Neural cell (in vitro differentiated cells): ENCODE data around the gene OTUD7B. TPM values are rescaled to one million over a fixed set of nuclear protein-coding genes. Genes with fewer than 3 reads are reported as not detected.
"Not testable (repeated sequence)": the region's sequence is repeated elsewhere in the genome, so short reads cannot be mapped to it uniquely, and the experiment has no call there.

Experiments
- H2AFZ ChIP-seq: fragments of 200-600, 300-800 bp; sonication (generic), shearing (Covaris generic); 2 replicates; pipeline ENCODE4 v1.6.0; 2014; ENCODE audit warnings: low read depth, mild to moderate bottlenecking, antibody characterized with exemption, low read length, moderate library complexity
- H3F3A ChIP-seq: fragments of 200-600 bp; shearing (Covaris generic); 2 replicates; pipeline ENCODE4 v1.6.1; 2016; ENCODE audit warnings: mild to moderate bottlenecking, moderate library complexity, mixed read lengths, antibody characterized with exemption, low read length; ENCODE audit not compliant: insufficient read depth, poor library complexity, severe bottlenecking
- H3K27ac ChIP-seq: fragments of 200-600, 300-800 bp; sonication (generic), shearing (Covaris generic); 2 replicates; pipeline ENCODE4 v1.5.1; 2014; ENCODE audit warnings: mild to moderate bottlenecking, low read length, moderate library complexity
- H3K27me3 ChIP-seq: fragments of 300-800, 200-600 bp; sonication (generic), shearing (Covaris generic); 2 replicates; pipeline ENCODE4 v1.6.0; 2014; ENCODE audit warnings: mild to moderate bottlenecking, low read depth, low read length, moderate library complexity; ENCODE audit not compliant: insufficient read depth
- H3K36me3 ChIP-seq: fragments of 300-800, 200-600 bp; sonication (generic), shearing (Covaris generic); 2 replicates; pipeline ENCODE4 v1.5.1; 2014; ENCODE audit warnings: mild to moderate bottlenecking, antibody characterized with exemption, low read length, moderate library complexity; ENCODE audit not compliant: insufficient read depth
- H3K4me2 ChIP-seq: fragments of 300-800, 200-600 bp; sonication (generic), shearing (Covaris generic); 2 replicates; pipeline ENCODE4 v1.6.0; 2014; ENCODE audit warnings: mild to moderate bottlenecking, low read length
- H3K4me3 ChIP-seq: fragments of 300-800, 200-600 bp; sonication (generic), shearing (Covaris generic); 2 replicates; pipeline ENCODE4 v1.5.1; 2014; ENCODE audit warnings: mild to moderate bottlenecking, low read length, moderate library complexity
- H3K79me2 ChIP-seq: fragments of 200-600 bp; shearing (Covaris generic); replicated peaks from 2 replicates; pipeline ENCODE4 v1.6.0; 2014; ENCODE audit warnings: mild to moderate bottlenecking, low read length, moderate library complexity; ENCODE audit not compliant: insufficient read depth
- H3K9ac ChIP-seq: fragments of 300-800, 200-600 bp; sonication (generic), shearing (Covaris generic); 2 replicates; pipeline ENCODE4 v1.6.1; 2016; ENCODE audit warnings: mild to moderate bottlenecking, low read length, mixed read lengths
- H3K9me2 ChIP-seq: fragments of 200-600 bp; shearing (Covaris generic); 2 replicates; pipeline ENCODE4 v1.6.1; 2016; ENCODE audit warnings: mild to moderate bottlenecking, low read length, mixed read lengths; ENCODE audit not compliant: insufficient read depth
- H3K9me3 ChIP-seq: fragments of 200-600, 300-800 bp; sonication (generic), shearing (Covaris generic); 2 replicates; pipeline ENCODE4 v1.6.1; 2016; ENCODE audit warnings: mild to moderate bottlenecking, mixed run types, low read length, moderate library complexity, mixed read lengths
- H4K20me1 ChIP-seq: fragments of 200-600 bp; shearing (Covaris generic); 2 replicates; pipeline ENCODE4 v1.6.1; 2016; ENCODE audit warnings: mild to moderate bottlenecking, mixed run types; ENCODE audit not compliant: insufficient read depth
- EP300 ChIP-seq: fragments of 450-650 bp; conservative IDR thresholded peaks from 2 replicates; pipeline ENCODE4 v1.6.1; 2014; ENCODE audit warnings: antibody characterized with exemption, mild to moderate bottlenecking, moderate library complexity; ENCODE audit not compliant: poor library complexity, severe bottlenecking
- EZH2 ChIP-seq: fragments of 200-600, 300-800 bp; shearing (Covaris generic), sonication (generic); IDR thresholded peaks from 2 replicates; pipeline ENCODE4 v1.6.1; 2014; ENCODE audit warnings: antibody characterized with exemption, low read length, borderline replicate concordance, mild to moderate bottlenecking; ENCODE audit not compliant: insufficient read depth, poor library complexity, severe bottlenecking
- MXI1 ChIP-seq: fragments of 450-650 bp; conservative IDR thresholded peaks from 2 replicates; pipeline ENCODE4 v1.6.1; 2014; ENCODE audit warnings: antibody characterized with exemption, mild to moderate bottlenecking; ENCODE audit not compliant: poor library complexity, severe bottlenecking
- POLR2AphosphoS5 ChIP-seq: IDR thresholded peaks from 2 replicates; pipeline ENCODE4 v1.6.1; 2012
- RAD21 ChIP-seq: fragments of 450-650 bp; conservative IDR thresholded peaks from 2 replicates; pipeline ENCODE4 v1.6.1; 2014; ENCODE audit warnings: antibody characterized with exemption, mild to moderate bottlenecking, moderate library complexity
- SMC3 ChIP-seq: fragments of 450-650 bp; conservative IDR thresholded peaks from 2 replicates; pipeline ENCODE4 v1.6.1; 2014; ENCODE audit warnings: antibody characterized with exemption, mild to moderate bottlenecking, moderate library complexity; ENCODE audit not compliant: poor library complexity
- TAF1 ChIP-seq: IDR thresholded peaks from 2 replicates; pipeline ENCODE4 v1.6.1; 2012; ENCODE audit warnings: low read depth
- polyA plus RNA-seq: library from polyadenylated mRNA; depleted of rRNA; stranded (reverse); fragments of >200 nt; gene quantifications from 2 replicates; pipeline ENCODE4 v1.2.3, GENCODE V29; 2014
- TF ChIP-seq, protein P1 (sequence below): IDR thresholded peaks from 2 replicates; pipeline ENCODE4 v1.6.1; 2012; ENCODE audit warnings: borderline replicate concordance
- TF ChIP-seq, protein P2 (sequence below): fragments of 450-650 bp; IDR thresholded peaks from 2 replicates; pipeline ENCODE4 v1.5.1; 2014; ENCODE audit warnings: antibody characterized with exemption, mild to moderate bottlenecking, moderate library complexity; ENCODE audit not compliant: poor library complexity, severe bottlenecking

OTUD7B gene
- polyA plus RNA-seq, 1 donor from 2014 or later: 2.1 TPM

DNA sequence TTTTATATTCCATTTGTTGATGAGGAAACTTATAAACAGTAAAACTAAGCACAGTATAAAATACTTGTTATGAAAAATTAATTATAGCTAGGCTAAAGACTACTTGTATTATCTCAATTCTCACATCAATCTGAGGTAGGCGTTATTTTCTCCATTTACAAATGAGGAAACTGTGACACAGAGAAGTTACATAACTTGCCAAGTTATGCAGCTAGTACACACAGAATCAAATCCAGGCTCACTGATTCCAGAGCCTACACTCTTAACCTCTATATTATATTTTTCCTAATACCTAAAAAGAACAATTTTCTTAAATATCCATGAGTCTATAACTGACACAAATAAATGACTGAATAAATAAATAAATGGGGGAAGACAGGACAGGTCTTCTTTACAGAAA is 45.9 kb upstream of the OTUD7B start:
- Histone ChIP-seq H3K9me3 (no peaks in the 10 kb centered on the region), H3K4me3 (no peak overlapping the region), H4K20me1 (no peaks in the 10 kb centered on the region), H3K4me2 (no peak overlapping the region), H3K36me3 (no peaks in the 10 kb centered on the region), H3K9ac (no peak overlapping the region), H3K9me2 (no peaks in the 10 kb centered on the region), H3K79me2 (no peaks in the 10 kb centered on the region), H2AFZ (no peak overlapping the region), H3K27me3 (no peaks in the 10 kb centered on the region), H3F3A (no peaks in the 10 kb centered on the region), H3K27ac (no peak overlapping the region)
- TF ChIP-seq SMC3 (no peak), POLR2AphosphoS5 (no peak), TAF1 (no peak), EP300 (no peak), RAD21 (no peak), MXI1 (no peak), EZH2 (no peak)
- TF ChIP-seq, protein P1, sequence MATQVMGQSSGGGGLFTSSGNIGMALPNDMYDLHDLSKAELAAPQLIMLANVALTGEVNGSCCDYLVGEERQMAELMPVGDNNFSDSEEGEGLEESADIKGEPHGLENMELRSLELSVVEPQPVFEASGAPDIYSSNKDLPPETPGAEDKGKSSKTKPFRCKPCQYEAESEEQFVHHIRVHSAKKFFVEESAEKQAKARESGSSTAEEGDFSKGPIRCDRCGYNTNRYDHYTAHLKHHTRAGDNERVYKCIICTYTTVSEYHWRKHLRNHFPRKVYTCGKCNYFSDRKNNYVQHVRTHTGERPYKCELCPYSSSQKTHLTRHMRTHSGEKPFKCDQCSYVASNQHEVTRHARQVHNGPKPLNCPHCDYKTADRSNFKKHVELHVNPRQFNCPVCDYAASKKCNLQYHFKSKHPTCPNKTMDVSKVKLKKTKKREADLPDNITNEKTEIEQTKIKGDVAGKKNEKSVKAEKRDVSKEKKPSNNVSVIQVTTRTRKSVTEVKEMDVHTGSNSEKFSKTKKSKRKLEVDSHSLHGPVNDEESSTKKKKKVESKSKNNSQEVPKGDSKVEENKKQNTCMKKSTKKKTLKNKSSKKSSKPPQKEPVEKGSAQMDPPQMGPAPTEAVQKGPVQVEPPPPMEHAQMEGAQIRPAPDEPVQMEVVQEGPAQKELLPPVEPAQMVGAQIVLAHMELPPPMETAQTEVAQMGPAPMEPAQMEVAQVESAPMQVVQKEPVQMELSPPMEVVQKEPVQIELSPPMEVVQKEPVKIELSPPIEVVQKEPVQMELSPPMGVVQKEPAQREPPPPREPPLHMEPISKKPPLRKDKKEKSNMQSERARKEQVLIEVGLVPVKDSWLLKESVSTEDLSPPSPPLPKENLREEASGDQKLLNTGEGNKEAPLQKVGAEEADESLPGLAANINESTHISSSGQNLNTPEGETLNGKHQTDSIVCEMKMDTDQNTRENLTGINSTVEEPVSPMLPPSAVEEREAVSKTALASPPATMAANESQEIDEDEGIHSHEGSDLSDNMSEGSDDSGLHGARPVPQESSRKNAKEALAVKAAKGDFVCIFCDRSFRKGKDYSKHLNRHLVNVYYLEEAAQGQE: no peak
- TF ChIP-seq, protein P2, sequence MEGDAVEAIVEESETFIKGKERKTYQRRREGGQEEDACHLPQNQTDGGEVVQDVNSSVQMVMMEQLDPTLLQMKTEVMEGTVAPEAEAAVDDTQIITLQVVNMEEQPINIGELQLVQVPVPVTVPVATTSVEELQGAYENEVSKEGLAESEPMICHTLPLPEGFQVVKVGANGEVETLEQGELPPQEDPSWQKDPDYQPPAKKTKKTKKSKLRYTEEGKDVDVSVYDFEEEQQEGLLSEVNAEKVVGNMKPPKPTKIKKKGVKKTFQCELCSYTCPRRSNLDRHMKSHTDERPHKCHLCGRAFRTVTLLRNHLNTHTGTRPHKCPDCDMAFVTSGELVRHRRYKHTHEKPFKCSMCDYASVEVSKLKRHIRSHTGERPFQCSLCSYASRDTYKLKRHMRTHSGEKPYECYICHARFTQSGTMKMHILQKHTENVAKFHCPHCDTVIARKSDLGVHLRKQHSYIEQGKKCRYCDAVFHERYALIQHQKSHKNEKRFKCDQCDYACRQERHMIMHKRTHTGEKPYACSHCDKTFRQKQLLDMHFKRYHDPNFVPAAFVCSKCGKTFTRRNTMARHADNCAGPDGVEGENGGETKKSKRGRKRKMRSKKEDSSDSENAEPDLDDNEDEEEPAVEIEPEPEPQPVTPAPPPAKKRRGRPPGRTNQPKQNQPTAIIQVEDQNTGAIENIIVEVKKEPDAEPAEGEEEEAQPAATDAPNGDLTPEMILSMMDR: no peak

DNA sequence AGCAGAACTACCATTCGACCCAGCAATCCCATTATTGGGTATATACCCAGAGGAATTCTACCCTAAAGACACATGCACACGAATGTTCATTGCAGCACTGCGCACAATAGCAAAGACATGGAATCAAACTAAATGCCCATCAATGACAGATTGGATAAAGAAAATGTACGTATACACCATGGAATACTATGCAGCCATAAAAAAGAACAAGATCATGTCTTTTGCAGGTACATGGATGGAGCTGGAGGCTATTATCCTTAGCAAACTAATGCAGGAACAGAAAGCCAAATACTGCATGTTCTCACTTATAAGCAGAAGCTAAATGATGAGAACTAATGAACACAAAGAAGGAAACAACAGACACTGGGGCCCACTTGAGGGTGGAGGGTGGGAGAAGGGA is 45.0 kb upstream of the OTUD7B start:
- not testable (repeated sequence) for H2AFZ ChIP-seq, H3K4me2 ChIP-seq, H3K9ac ChIP-seq, H3K27ac ChIP-seq, H3K4me3 ChIP-seq, H3K79me2 ChIP-seq, H3K27me3 ChIP-seq, H3K9me2 ChIP-seq, H3F3A ChIP-seq, H3K36me3 ChIP-seq, H4K20me1 ChIP-seq, H3K9me3 ChIP-seq

DNA sequence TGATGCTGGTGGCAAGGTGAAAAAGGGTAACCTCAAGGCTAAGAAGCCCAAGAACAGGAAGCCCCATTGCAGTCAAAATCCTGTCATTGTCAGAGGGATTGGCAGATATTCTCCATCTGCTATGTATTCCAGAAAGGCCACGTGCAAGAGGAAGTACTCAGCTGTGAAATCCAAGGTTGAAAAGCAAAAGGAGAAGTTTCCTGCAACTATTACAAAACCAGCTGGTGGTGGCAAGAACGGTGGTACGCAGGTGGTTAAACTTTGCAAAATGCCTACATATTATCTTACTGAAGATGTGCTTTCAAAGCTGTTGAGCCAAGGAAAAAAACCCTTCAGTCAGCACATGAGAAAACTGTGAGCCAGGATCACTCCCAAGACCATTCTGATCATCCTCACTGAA is 43.4 kb upstream of the OTUD7B start:
- no peak overlapping the region for H3K4me2 ChIP-seq
- H3K79me2 ChIP-seq: peaks cover 3% of the 10 kb centered on the region
- TF ChIP-seq, protein P1: no peak
- no peak for TF ChIP-seq POLR2AphosphoS5
- TF ChIP-seq EP300: no peak
- TF ChIP-seq SMC3: no peak
- TF ChIP-seq RAD21: no peak
- no peak for TF ChIP-seq EZH2
- TF ChIP-seq, protein P2: no peak
- TF ChIP-seq TAF1: no peak
- no peak for TF ChIP-seq MXI1
- no peak overlapping the region for H3K9ac ChIP-seq
- no peaks in the 10 kb centered on the region for H3K36me3 ChIP-seq
- H3K4me3 ChIP-seq: no peak overlapping the region
- H3K9me2 ChIP-seq: no peaks in the 10 kb centered on the region
- H4K20me1 ChIP-seq: no peaks in the 10 kb centered on the region
- no peaks in the 10 kb centered on the region for H3F3A ChIP-seq
- H3K27me3 ChIP-seq: no peaks in the 10 kb centered on the region
- H3K27ac ChIP-seq: no peak overlapping the region
- H2AFZ ChIP-seq: no peak overlapping the region
- H3K9me3 ChIP-seq: no peaks in the 10 kb centered on the region
